IMR-90 (cell line): ENCODE measurements around the gene LIPG. TPM values are rescaled to one million over a fixed set of nuclear protein-coding genes. Genes with fewer than 3 reads are reported as not detected.

Source experiments
- ATAC-seq: fragments of 200-7000 bp; cut with Tn5 transposase; 2 replicates; pipeline ENCODE4 v1.9.1; 2020; ENCODE audit warnings: low read depth, mild to moderate bottlenecking, moderate library complexity
- BruUV-seq: library from RNA; stranded (reverse); fragments of 400-500 nt; replicated peaks from 2 replicates; lab custom pipeline; 2021; lab: Mats Ljungman, UMichigan
- CTCF ChIA-PET: fragments of 300-600 bp; formaldehyde crosslinking; extraction: SDS; loops from one replicate; lab custom pipeline; 2021; ENCODE audit warnings: antibody characterized with exemption; lab: Yijun Ruan, JAX
- POLR2A ChIA-PET: fragments of 300-600 bp; sonication (Branson Sonifier 250); formaldehyde crosslinking; loops from one replicate; lab custom pipeline; 2022; ENCODE audit warnings: antibody characterized with exemption; ENCODE audit not compliant: unreplicated experiment; lab: Charles Lee
- DNase-seq: peaks from one replicate; pipeline ENCODE4 v3.0.0; 2013
- H2AFZ ChIP-seq: replicated peaks from 2 replicates; pipeline ENCODE3; 2013; ENCODE audit warnings: low read length, mild to moderate bottlenecking; ENCODE audit not compliant: poor library complexity
- H2AK5ac ChIP-seq: 2 replicates; pipeline ENCODE4 v1.6.1; 2013; ENCODE audit warnings: low read depth, low read length, inconsistent platforms
- H2AK9ac ChIP-seq: replicated peaks from 2 replicates; pipeline ENCODE3; 2013; ENCODE audit warnings: mild to moderate bottlenecking, low read depth, low read length, moderate library complexity; ENCODE audit not compliant: poor library complexity
- H2BK120ac ChIP-seq: 2 replicates; pipeline ENCODE4 v1.6.1; 2013; ENCODE audit warnings: low read depth, low read length, inconsistent platforms
- H2BK15ac ChIP-seq: 3 replicates; pipeline ENCODE4 v1.6.1; 2013; ENCODE audit warnings: low read depth, low read length, inconsistent platforms
- H2BK20ac ChIP-seq: 2 replicates; pipeline ENCODE4 v1.6.1; 2013; ENCODE audit warnings: low read depth, mild to moderate bottlenecking, inconsistent platforms, low read length, moderate library complexity
- H2BK5ac ChIP-seq: 2 replicates; pipeline ENCODE4 v1.6.1; 2013; ENCODE audit warnings: mild to moderate bottlenecking, low read depth, low read length, inconsistent platforms; ENCODE audit not compliant: poor library complexity, severe bottlenecking
- H3K14ac ChIP-seq: replicated peaks from 2 replicates; pipeline ENCODE4 v1.6.1; 2013; ENCODE audit warnings: low read depth, low read length, inconsistent platforms
- H3K18ac ChIP-seq: 2 replicates; pipeline ENCODE4 v1.6.1; 2013; ENCODE audit warnings: low read depth, low read length, control low read depth
- H3K23ac ChIP-seq: 2 replicates; pipeline ENCODE4 v1.6.1; 2013; ENCODE audit warnings: low read depth, low read length, inconsistent platforms
- H3K27ac ChIP-seq: 2 replicates; pipeline ENCODE4 v1.5.1; 2013; ENCODE audit warnings: mild to moderate bottlenecking, control low read depth, low read length; ENCODE audit not compliant: insufficient read depth
- H3K27me3 ChIP-seq: 2 replicates; pipeline ENCODE4 v1.6.1; 2013; ENCODE audit warnings: low read length; ENCODE audit not compliant: control insufficient read depth, insufficient read depth
- H3K36me3 ChIP-seq: 2 replicates; pipeline ENCODE4 v1.6.1; 2013; ENCODE audit warnings: low read length, mixed read lengths; ENCODE audit not compliant: control insufficient read depth, insufficient read depth
- H3K4ac ChIP-seq: 2 replicates; pipeline ENCODE4 v1.6.1; 2013; ENCODE audit warnings: low read depth, low read length, inconsistent platforms
- H3K4me1 ChIP-seq: 2 replicates; pipeline ENCODE4 v1.6.1; 2013; ENCODE audit warnings: low read length, mixed read lengths; ENCODE audit not compliant: control insufficient read depth, insufficient read depth
- H3K4me2 ChIP-seq: 2 replicates; pipeline ENCODE4 v1.6.1; 2013; ENCODE audit warnings: low read depth, mild to moderate bottlenecking, control low read depth, low read length, moderate library complexity
- H3K4me3 ChIP-seq: 2 replicates; pipeline ENCODE4 v1.5.1; 2013; ENCODE audit warnings: low read depth, mild to moderate bottlenecking, control low read depth, low read length, moderate library complexity; ENCODE audit not compliant: insufficient read depth
- H3K56ac ChIP-seq: 2 replicates; pipeline ENCODE4 v1.6.1; 2013; ENCODE audit warnings: low read length, inconsistent platforms; ENCODE audit not compliant: insufficient read depth; ENCODE audit errors: extremely low read depth
- H3K79me1 ChIP-seq, 2 experiments: 2 replicates each; pipeline ENCODE4 v1.6.1; 2013; ENCODE audit warnings: low read length in 2 of 2, inconsistent platforms in 1 of 2, low read depth in 1 of 2
- H3K9ac ChIP-seq: 2 replicates; pipeline ENCODE4 v1.6.1; 2013; ENCODE audit warnings: low read depth, low read length, control low read depth
- H3K9me1 ChIP-seq: 2 replicates; pipeline ENCODE4 v1.6.1; 2013; ENCODE audit warnings: low read length, inconsistent platforms; ENCODE audit not compliant: insufficient read depth
- H3K9me3 ChIP-seq: 2 replicates; pipeline ENCODE4 v1.6.1; 2013; ENCODE audit warnings: low read length; ENCODE audit not compliant: control insufficient read depth, insufficient read depth
- H4K20me1 ChIP-seq: 2 replicates; pipeline ENCODE4 v1.6.1; 2013; ENCODE audit warnings: low read length, inconsistent platforms; ENCODE audit not compliant: insufficient read depth
- H4K5ac ChIP-seq: 2 replicates; pipeline ENCODE4 v1.6.1; 2013; ENCODE audit warnings: mild to moderate bottlenecking, low read depth, low read length, control low read depth
- H4K8ac ChIP-seq, 2 experiments: 2 replicates each; pipeline ENCODE4 v1.6.1; 2013; ENCODE audit warnings: low read depth in 2 of 2, low read length in 2 of 2, control low read depth in 1 of 2, inconsistent platforms in 1 of 2
- H4K91ac ChIP-seq: 2 replicates; pipeline ENCODE4 v1.6.1; 2013; ENCODE audit warnings: low read depth, low read length, inconsistent platforms; ENCODE audit not compliant: insufficient read depth
- RAD21 ChIP-seq: IDR thresholded peaks from 2 replicates; pipeline ENCODE4 v1.6.1; 2012; ENCODE audit warnings: low read length, improper control_type of control experiment
- WGBS, 2 experiments: methylation state at CpG; one replicate each; pipeline versions ENCODE4 v1.1.5 to v1.1.7; 2013; ENCODE audit warnings: missing lambda C conversion rate in 2 of 2; ENCODE audit not compliant: insufficient read length in 1 of 2; ENCODE audit errors: extremely low coverage in 2 of 2; 5-methylcytosine and 5-hydroxymethylcytosine counted together
- dilution Hi-C: fragments of 300-500 bp; cut with HindIII; formaldehyde crosslinking; loops from one replicate; pipeline ENCODE4 v1.14.3; 2018; ENCODE audit warnings: low sequenced_read_pairs; ENCODE audit not compliant: unreplicated experiment
- in situ Hi-C: fragments of 300-500 bp; cut with MboI; formaldehyde crosslinking; loops from 3 replicates; pipeline ENCODE4 v1.14.3; 2019; ENCODE audit warnings: low sequenced_read_pairs, inconsistent platforms, mixed read lengths
- intact Hi-C: fragments of 100-400 bp; cut with micrococcal nuclease; formaldehyde crosslinking; loops from 2 replicates; pipeline ENCODE4 v1.10.0; 2022
- polyA plus RNA-seq, 3 experiments: library from polyadenylated mRNA; depleted of rRNA; stranded (reverse); fragments of >200 nt; gene quantifications; 2 replicates each; pipeline ENCODE4 v1.2.3, GENCODE V29; 2012; ENCODE audit warnings: low replicate concordance in 1 of 3
- total RNA-seq: library from RNA; depleted of rRNA; stranded (reverse); fragments of >200 nt; gene quantifications from 2 replicates; pipeline ENCODE4 v1.2.3, GENCODE V29; 2012

The LIPG gene
- total and polyA plus RNA-seq, 2 of the 4 experiments (the other 2 are of a cell fraction), result under 0.01 to 0.14 TPM

DNA sequence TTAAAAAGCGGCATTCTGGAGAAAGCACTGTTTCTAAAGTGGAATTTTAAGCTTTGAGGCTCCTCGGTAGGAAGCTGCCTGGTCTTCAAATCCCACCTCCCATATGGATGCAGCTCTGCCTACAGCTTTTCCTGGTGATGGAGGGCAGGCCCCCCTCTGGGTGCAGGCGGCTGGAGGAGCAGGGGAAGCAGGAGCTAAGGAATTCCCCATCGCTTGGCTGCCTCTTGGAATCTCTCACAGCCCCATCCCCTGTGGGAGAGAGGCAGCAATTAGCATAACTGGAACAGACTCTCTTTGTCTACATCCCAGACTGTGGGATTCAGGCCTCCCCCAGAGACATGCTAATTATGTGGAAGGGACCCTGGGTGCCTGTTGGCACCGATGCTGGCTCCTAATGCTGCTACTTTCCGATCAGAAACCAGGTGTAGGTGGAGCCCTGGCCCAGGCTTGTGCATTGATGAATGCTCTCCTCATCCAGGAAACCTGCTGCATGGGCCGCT lies 51.3 kb downstream of the LIPG start:
- no peak for DNase-seq
- no TSS peak for BruUV-seq
- Histone ChIP-seq H3K9me3 (no peaks in the 10 kb centered on the region), H2BK15ac (no peak overlapping the region), H3K79me1 (no peaks in the 10 kb centered on the region), H3K4me2 (no peak overlapping the region), H3K23ac (no peak overlapping the region), H3K56ac (no peak overlapping the region), H4K8ac (no peak overlapping the region), H2BK120ac (no peak overlapping the region), H3K18ac (no peak overlapping the region), H2BK20ac (no peak overlapping the region), H3K27ac (no peak overlapping the region), H4K91ac (no peak overlapping the region), H3K4me1 (no peaks in the 10 kb centered on the region; the same call in 1 of the 2 replicates), H2AK5ac (no peak overlapping the region), H3K36me3 (no peaks in the 10 kb centered on the region), H3K27me3 (peaks cover 35% of the 10 kb centered on the region), H3K9me1 (no peaks in the 10 kb centered on the region), H3K4ac (no peak overlapping the region), H2BK5ac (no peak overlapping the region), H3K14ac (no peak overlapping the region), H3K4me3 (no peak overlapping the region), H2AFZ (no peak overlapping the region), H3K9ac (no peak overlapping the region), H2AK9ac (no peak overlapping the region), H4K5ac (no peak overlapping the region), H4K20me1 (no peaks in the 10 kb centered on the region)
- ATAC-seq, result no peak
- 17% methylated on average over 1 of the region's 7 CpGs; no CpG with 5 or more reads in 1 of the 2 experiments for WGBS, 2 experiments
- TF ChIP-seq RAD21, result no peak
- POLR2A ChIA-PET, result no interaction called here
- dilution Hi-C loops, result no loop called here
- intact Hi-C loops, result no loop called here
- in situ Hi-C loops, result no loop called here
- CTCF ChIA-PET, result no interaction called here
